Peyer's patch (tissue), 4 donors: ENCODE measurements around the gene PDE4D. TPM values are rescaled to one million over a fixed set of nuclear protein-coding genes. Genes with fewer than 3 reads are reported as not detected.

Experiments used
- DNase-seq, 3 donors: peaks; one replicate each; pipeline ENCODE4 v3.0.0-alpha.2; 2017 to 2019
- H3K27ac ChIP-seq, 4 donors: fragments of 200-600 bp; sonication (generic); one replicate each; pipeline ENCODE4 v1.5.1; 2016 to 2019
- H3K27me3 ChIP-seq, 2 donors: fragments of 200-600 bp; sonication (generic); one replicate each; pipeline ENCODE4 v1.5.1; 2019
- H3K36me3 ChIP-seq, 3 donors: fragments of 200-600 bp; sonication (generic); one replicate each; pipeline ENCODE4 v1.5.1; 2016 to 2019
- H3K4me1 ChIP-seq, 4 donors: fragments of 200-600 bp; sonication (generic); one replicate each; pipeline ENCODE4 v1.5.1; 2016 to 2019
- H3K4me3 ChIP-seq, 4 donors: fragments of 200-600 bp; sonication (generic); 1 replicate in 3 of 4; 2 replicates in 1 of 4; pipeline ENCODE4 v1.5.1; 2016 to 2019; ENCODE audit warnings: mild to moderate bottlenecking in 1 of 4
- H3K9me3 ChIP-seq, 4 donors: fragments of 200-600 bp; sonication (generic); one replicate each; pipeline ENCODE4 v1.5.1; 2016 to 2019; ENCODE audit warnings: mild to moderate bottlenecking in 1 of 4
- POLR2A ChIP-seq, 2 donors: fragments of 450-650 bp; IDR thresholded peaks; one replicate each; pipeline ENCODE4 v1.5.1; 2017; ENCODE audit warnings: antibody characterized with exemption in 2 of 2, mild to moderate bottlenecking in 2 of 2, moderate library complexity in 2 of 2
- small RNA-seq, 2 donors: library from RNA; depleted of rRNA; stranded (forward); fragments of <200 nt; gene quantifications; one replicate each; pipeline ENCODE3, GENCODE V24; 2016
- total RNA-seq, 4 donors: library from RNA; depleted of rRNA; stranded (reverse); fragments of >200 nt; gene quantifications; one replicate each; pipeline ENCODE4 v1.1.0, GENCODE V29; 2016
- TF ChIP-seq, protein P1 (sequence below), 6 experiments: fragments of 450-650 bp in 4 of 6; fragments of 200-600 bp in 2 of 6; sonication (generic) in 1 of 6; IDR thresholded peaks; one replicate each; pipeline ENCODE4 v1.5.1; 2017 to 2019; ENCODE audit warnings: antibody characterized with exemption in 6 of 6, mild to moderate bottlenecking in 3 of 6, moderate library complexity in 1 of 6

PDE4D gene
- total RNA-seq, 4 donors from 2014 or later = 19.8 to 89.1 (median 43.9) TPM

DNA sequence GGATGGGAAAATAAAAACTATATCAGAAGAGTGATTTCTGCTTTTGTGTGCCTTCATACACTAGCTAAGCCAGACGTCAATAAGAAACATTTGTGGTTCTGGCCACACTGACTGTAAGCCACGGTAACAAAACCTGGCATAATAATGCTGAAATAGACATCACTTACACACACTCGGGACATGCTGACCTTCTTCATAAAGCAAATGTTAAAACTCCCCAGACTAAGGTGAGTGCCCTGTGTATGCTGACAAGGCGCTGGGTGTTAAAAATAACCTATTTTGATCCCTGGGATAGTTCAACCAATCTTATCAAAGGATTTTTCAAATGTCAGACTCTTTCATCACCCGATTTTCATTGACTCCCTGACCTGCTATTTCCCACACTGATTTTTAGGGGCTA is 973.7 kb downstream of the PDE4D start:
- Histone ChIP-seq H3K27ac (no peak overlapping the region), H3K27me3 (no peaks in the 10 kb centered on the region), H3K4me3 (no peak overlapping the region), H3K36me3 (no peaks in the 10 kb centered on the region), H3K9me3 (no peaks in the 10 kb centered on the region), H3K4me1 (no peaks in the 10 kb centered on the region)
- TF ChIP-seq, protein P1, sequence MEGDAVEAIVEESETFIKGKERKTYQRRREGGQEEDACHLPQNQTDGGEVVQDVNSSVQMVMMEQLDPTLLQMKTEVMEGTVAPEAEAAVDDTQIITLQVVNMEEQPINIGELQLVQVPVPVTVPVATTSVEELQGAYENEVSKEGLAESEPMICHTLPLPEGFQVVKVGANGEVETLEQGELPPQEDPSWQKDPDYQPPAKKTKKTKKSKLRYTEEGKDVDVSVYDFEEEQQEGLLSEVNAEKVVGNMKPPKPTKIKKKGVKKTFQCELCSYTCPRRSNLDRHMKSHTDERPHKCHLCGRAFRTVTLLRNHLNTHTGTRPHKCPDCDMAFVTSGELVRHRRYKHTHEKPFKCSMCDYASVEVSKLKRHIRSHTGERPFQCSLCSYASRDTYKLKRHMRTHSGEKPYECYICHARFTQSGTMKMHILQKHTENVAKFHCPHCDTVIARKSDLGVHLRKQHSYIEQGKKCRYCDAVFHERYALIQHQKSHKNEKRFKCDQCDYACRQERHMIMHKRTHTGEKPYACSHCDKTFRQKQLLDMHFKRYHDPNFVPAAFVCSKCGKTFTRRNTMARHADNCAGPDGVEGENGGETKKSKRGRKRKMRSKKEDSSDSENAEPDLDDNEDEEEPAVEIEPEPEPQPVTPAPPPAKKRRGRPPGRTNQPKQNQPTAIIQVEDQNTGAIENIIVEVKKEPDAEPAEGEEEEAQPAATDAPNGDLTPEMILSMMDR (IDR thresholded peaks at IDR 0.05) = no peak
- TF ChIP-seq POLR2A (IDR thresholded peaks at IDR 0.05) = no peak
- no peak for DNase-seq

Small RNAs within 50 kb of the gene (small RNA-seq; reads per million reads assigned to genes)
- 0.53 to 6.5 reads per million in 2 donors for gene MIR582
